CD4-positive, alpha-beta T cell treated with Interleukin-6 at 100 ng/mL for 8 hours (primary cell): Measurements from ENCODE around the gene TMTC2.

Experiments
- DNase-seq: peaks from one replicate; pipeline ENCODE4 v3.0.0-alpha.2; 2020; ENCODE audit warnings: mixed read lengths, low spot score

TMTC2 gene

DNA sequence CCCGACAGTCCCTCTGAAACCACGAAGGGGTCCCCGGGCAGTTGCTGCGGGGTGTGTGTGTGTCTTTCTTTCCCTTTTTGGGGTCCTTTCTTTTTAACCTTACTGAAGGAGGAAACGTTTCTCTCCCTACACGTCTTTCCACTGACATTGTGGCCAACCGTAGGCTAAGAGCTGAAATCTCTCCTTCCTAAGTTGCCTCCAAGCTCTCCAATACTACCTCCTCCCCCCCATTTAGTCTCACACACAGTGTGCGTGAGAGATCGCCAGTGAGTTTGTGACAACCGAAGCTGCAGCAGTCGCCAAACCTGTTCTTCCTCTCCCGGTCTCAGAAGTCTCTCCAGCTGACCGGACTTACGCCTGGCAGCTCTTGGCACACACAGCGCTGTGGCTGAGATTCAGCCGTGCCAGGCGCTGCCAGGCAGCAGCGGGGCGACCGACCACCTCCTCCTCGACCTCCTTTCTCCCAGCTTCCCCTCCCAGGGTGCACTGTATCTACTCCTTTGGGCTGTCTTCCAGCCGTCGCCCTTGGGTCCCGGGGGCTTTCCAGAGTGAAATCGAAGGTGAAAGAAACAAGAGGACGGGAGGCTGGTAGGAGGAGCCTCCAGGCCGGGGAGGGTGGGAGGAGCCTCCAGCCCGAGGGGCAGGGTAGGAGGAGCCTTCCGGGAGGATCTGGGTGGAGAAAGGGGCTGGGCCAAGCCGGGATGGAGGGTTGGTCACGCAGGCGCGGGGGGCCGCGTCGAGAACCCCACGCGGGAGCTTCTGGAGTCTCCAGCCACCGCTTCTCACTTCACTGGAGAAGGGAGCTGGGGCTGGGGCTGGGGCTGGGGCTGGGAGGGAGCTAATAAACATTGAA is at the start of gene TMTC2:
Gene TMTC2 (plus strand): TSS at position 739 of the 853 bp plus-strand sequence.
- peak; percentile 88 for DNase-seq

DNA sequence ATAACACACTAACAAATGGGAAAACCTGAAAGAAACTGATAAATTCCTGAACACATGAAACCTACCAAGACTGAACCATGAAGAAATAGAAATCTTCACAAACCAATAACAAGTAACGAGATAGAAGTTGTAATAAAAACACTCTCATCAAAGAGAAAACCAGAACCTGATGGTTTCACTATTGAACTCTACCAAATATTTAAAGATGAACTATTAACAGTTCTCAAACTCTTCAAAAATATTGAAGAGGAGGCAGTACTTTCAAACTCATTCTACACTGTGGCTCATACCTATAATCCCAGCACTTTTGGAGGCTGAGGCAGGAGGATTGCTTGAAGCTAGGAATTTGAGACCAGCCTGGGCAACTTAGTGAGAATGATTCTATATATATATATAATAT is 48.4 kb upstream of the TMTC2 start:
- DNase-seq = no peak

DNA sequence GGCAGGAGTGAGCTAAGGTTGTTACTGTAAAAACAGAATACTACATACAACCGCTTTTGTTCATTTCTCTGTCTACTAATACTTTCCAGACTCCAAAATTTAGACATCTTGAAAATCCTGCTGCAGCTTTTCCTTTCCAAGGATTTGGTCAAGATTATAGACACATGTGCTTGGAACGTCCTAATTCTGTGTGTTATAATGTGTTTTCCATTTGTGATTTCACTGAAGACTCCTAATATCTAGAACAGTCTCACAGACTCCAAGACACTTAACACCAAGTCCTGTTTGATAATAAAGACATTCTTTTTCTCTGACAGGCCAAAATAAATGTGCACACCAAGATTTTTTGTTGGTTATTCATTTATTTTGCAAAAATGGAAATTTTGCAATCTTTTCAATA is 41.8 kb upstream of the TMTC2 start:
- no peak for DNase-seq

DNA sequence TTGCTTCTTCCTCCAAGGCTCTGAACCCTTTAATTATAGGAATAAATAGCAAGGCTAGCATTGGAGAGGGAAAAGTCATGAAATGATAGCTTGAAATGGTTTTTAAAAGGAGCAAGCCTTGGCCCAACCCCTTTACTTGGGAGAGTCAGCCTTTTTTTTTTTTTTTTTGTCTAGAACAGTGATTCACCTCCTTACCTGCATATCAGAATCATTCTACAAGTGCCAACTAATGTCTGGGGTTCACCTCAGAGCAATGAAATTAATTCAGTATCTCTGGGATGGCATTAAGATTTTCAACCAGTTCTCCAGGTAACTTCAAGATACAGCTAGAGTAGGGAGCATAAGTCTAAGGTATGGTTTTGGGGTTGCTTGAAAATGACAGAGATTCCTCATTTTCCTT is 41.3 kb upstream of the TMTC2 start:
- DNase-seq = no peak

DNA sequence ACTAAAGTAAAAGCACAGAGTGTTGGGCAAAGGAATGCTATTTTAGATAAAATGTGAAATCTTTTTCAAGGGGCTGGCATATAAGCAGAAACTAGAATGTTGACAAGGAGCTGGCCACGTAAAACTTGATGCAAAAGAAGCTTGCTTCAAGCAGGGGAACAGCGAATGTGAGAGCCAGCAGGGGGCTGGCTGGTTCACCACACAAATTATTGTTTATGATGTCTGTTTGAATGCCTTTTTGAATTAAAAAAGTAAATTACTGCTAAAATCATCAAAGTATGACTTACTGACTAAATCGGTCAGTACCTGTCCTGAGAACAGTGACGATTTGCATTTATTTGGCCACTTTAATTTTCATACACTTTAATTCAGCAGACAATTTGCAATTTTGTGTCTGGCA is 38.9 kb upstream of the TMTC2 start:
- no peak for DNase-seq

DNA sequence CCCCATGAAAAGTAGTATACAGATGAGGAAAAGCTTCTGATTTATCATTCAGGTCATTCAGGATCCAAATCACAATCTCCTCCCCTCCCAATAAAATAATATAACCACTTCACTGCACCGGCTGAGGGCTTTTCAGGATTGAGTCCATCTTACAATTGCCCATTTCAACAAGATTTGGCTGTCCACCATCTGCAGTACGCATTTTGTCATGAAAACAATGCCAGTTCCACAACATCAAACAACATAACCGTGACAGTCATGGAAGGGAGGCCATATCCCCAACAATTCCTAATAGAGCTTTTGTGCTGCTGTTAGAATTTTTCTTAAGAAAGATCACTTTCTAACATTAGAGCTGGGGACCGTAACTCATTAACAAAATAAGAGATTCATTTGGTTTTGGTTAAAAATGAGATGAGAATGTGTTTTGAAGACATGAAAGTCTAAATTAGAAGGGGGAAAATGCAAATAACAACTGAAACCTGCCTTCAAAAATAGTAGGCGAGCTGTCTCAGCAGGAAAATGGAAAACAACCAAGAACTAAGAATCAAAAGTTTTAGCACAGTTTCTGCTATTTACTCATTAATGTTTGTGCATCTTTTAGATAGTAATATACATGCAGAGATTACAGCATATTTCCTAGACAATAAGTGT is 38.3 kb upstream of the TMTC2 start:
- DNase-seq = no peak

DNA sequence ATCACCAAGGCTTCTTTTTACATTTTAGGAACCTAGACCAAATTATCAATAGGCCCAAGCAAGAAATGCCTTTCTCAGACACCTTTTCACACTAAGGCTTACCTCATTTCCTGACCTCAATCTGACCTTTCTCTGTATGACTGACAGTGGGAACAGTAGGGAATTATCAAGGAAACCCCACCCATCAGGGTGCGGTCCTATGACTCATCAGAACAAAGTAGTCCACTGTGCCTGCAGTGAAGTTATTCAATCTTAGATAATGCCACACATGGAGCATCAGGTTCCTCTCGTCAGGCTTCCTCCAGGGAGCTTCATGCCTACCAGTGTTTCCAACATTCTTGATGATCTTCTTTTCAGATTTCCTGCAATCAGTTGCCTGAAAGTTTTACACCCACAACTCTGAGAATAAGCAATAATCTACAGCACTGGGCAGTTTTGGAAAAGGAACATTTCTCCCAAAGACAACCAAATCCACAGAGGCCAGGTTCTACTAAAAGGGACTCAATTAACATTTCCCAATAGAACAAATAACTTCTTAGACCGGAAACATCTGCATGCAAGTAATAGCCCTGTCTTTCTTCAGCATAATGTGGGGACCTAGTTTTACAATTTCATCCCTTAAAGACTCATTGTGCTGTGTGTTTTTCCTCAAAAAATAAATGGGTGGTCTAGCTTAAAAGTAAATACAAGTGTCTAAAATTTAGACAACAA is 35.9 kb upstream of the TMTC2 start:
- DNase-seq = no peak

DNA sequence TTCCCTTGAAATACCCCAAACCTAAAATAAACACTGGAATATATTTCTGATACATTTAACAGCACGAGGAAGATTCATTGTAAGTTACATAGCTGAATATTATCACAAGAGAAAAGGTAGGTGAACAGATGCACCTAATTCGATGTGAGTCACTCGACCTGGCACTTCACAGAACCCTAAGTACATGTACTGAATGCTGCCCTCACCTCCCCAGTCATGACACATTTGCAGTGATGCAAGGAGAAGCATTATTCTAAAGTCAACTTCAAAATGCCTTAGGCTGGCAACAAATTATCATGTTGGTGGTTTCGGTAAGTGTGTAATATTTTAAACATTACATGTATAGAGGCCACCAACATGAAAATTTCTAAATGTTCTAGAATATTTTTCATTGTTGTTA is 35.2 kb upstream of the TMTC2 start:
- DNase-seq = no peak

DNA sequence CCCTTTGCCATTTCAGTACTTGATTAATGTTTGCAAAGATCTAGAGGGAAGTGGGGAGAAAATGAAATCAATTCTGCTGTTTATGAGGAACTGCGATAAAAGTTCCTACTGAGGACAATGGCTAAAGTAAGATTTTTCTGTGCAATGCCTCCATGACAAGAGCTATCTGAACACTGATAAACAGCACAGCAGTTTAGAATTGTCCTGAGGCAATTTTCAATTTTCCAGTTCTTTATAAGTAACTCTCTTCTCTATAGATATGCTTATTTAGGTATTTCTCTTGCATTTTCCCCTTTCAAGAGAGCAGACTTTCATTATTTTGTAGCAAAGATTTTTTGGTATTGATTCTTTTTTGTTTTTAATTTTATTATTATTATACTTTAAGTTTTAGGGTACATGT is 34.6 kb upstream of the TMTC2 start:
- no peak for DNase-seq

DNA sequence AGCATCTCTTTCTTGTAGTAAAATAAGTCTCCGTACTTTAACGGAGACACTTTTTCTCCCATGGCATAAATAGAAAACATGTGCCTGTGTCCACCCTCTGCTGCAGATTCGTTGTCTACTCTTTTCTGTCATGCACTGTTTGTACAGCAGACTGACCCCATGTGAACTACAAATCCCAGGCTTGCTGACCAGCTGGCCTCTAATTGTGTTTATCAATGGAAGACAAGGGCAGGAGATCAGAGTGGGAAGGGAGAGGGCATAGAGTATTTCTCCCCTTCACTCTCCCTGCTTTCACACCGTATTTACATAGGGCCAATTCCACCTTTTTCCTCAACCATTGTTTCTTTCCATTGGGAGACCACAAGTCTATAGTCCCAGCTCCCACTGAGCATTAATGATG is 31.0 kb upstream of the TMTC2 start:
- DNase-seq = no peak

DNA sequence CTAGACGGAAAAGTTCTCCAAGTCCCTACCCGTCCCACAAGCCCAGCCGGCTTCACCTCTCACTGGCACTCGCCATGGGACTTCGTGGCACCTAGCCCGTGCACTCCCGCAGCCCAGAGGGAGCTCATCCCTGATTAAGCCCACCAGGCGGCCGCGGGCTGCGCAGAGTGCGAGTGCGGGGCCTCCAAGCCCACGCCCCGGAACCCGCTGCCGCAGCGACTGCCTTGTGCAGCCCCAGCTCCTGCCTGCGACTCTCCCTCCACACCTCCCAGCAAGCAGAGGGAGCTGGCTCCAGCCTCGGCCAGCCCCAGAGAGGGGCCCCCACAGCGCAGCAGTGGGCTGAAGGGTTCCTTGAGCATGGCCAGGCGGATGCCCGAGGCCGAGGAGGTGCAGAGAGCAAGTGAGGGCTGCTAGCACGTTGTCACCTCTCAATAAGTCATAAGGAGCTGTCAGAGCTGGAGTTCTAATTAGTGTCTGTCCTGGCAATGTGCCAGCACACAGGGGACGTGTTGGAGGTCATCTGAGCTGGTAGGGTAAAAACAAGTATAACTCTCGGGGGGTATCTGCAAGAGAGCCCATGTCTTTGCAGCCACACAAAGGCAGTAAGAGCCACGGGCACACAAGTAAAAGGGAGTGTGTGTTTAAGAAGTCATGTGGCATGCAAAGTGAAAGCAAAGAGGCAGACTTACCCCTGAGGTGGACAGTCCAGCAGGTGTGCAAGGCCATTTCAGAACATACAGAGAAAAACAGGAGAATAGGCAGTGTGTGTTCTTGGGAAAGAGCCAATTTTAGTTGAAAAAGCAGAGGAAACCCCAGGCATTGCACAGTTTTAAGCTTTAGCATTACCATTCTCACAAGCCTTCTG is 27.1 kb upstream of the TMTC2 start:
- DNase-seq = no peak

DNA sequence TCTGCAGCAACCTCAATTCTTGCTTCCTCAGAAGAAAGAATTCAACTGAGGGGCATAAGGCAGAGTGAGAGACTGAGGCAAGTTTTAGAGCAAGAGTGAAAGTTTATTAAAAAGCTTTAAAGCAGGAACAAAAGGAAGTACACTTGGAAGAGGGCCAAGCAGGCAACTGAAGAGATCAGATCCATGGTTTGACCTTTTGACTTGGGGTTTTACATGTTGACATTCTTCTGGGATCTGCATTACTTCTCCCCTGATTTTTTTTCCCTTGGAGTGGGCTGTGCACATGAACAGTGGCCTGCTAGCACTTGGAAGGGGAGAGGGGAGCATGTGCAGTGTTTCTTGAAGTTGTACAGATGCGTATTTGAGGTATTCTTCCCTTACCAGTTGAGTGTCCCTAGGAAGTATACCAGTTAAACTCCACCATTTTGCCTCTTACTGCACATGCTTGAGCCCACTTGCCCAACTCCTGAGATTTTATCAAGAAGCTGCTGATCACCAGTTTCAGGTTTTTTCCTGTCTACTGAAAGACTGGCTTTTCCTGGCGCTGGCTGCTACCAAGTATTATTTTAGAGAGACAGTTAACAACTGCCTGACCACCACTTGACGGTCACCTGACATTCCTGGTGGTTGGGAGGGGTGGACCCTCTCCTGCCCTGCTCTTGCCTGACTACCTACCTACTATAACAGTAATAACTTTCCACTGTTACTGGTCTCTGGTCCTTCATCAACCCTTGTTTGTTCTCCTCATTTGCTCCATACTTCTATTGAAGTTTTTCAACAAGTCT is 26.0 kb upstream of the TMTC2 start:
- DNase-seq = no peak

DNA sequence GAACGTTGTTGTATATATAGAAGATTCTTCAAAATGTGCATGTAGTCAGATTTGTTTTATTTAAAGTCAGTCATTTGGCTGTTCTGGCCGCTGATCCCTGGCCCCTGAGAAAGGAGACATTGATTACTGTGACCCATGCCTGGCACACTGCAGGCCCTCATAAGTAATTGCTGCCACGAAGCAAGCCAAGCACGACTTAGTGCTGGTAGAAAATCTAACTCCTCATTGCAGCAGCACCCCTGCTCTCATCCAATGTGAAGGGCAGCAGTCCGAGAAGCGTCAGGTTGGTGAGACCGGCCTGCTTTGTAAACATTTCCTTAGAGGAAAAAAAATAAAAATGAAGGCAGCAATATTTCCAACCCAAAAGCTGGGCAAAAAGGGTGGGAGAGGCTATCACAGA is 22.8 kb upstream of the TMTC2 start:
- DNase-seq = no peak

DNA sequence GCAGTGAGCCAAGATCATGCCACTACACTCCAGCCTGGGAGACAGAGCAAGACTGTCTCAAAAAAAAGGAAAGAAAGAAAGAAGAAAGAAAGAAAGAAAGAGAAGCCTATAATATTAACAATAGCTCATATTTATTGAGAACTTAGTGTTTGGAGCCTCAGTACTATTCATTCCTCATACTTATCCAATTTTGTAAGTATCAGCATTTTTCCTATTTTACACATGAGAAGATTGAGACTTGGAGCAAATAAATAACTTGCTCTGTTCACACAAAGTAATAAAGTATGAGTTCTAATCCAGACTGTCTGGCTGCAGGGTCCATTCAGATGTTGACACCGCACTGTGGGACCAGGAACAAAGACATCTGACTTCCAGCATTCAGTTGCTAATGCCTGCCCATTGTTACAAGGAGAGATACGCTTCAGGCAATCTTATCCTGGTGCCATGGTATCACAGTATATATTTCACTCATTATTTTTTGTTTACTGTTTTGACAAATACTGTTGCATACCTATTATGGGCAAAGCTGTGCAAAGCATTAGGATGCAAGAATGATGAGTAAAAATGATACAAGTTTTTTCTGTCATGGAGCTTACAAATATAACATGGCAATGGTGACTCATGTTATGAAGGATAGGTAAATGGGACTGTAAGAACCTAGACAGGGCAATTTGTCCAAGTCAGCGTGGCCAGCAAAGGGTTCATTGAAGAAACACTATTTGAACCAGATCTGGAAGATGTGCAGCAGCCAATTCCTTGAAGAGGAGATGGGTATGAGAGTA is 21.4 kb upstream of the TMTC2 start:
- DNase-seq = no peak

DNA sequence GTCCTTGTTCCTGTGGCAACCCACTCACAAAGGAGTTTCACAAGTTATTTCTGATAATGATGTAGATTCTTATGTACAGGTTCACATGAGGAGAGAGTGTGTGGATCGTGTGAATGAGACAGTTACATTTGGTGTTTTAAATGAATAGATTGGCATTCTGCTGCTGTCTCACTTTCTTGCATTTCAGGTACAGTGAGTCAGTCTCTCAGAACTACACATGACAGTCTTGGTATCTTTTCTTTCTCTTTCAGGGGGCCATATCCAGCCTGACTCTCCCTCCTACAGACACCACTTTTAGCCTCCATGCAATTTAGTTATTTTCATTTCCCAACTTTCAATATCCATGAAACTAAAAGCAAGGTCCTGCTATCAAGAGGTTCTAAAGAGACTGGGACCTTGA is 19.9 kb upstream of the TMTC2 start:
- no peak for DNase-seq

DNA sequence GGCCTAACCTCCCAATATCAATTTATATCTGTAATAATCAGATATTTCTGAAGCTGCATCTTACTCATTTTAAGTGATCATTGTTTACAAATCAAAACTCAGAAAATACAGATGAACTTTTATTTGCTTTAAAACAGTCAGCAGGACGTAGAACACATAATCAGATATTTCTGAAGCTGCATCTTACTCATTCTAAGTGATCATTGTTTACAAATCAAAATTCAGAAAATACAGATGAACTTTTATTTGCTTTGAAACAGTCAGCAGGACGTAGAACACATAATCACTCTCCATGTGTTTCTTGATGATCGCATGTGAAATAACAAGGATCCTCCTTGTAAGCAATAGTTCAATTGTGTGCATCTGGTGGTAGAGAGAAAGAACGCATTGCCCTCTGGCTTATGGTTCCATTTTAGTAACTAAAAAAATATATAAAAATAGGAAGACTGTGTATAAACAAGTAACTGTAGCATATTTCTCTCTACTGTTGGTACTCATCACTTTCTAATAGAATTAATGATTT is 15.0 kb upstream of the TMTC2 start:
- DNase-seq = no peak

DNA sequence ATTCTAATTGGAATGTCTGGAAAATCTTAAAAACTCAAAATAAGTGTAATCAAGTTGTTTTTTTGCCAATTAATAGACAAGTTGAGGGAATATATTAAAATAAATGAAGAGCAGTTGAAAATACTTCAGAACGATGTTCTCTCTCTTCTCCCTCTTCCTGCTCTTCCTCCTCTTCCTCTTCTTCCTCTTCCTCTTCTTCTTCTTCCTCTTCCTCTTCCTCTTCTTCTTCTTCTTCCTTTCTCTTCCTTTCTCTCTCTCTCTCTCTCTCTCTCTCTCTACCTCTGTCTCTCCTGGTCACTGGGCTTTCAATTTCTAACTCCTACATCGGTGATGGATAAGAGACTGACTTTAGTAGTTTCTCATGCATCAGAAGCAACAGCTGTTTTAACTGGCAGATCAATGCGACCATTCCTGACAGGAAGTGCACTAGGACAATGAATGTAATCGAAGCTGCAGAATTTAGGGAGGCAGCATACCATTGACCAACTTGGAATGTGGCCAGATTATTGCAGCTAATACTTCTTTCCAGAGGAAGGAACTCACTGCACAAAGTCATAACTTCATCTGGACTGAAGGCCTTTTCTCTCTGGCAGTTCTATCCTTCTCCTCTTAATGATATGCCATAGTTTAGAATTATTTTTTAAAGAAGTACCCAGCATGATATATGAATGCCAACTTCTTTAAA is 13.8 kb upstream of the TMTC2 start:
- no peak for DNase-seq

DNA sequence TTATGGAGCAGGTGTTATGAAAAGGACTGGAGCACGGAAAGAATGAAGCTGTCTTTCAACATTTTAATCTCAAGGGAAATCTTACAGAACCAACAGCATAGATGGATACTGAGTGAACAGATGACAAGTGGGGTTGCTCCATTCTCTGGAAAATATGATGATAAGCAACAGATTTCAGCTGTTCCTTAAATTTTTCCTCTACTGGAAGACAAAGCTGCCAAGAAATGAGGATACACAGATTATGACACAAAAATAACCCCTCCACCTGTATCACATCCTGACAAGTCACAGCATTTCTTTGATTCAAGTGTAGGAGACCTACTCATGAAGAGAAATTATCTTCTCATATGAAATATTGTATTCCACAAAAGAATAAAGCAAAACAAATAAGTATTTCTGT is 13.0 kb upstream of the TMTC2 start:
- no peak for DNase-seq

DNA sequence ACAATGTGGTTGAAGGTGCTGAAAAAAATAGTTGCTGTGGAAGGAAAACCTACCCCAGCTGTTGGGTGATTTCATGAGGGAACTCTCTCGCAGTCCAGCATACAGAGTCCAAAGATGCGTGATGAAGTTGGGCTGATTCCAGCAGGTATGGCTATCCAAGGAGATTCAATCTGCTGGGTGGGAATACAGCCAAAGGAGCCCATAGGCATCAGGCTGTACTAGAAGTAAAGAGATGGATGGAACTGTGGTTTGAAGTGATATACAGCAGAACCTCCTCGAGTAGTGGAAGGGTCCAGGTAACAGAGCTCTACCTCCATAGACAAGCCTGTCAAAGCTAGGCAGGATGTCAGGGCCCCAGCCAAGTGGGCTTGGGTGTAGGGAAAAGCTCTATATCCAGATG is 11.5 kb upstream of the TMTC2 start:
- no peak for DNase-seq

DNA sequence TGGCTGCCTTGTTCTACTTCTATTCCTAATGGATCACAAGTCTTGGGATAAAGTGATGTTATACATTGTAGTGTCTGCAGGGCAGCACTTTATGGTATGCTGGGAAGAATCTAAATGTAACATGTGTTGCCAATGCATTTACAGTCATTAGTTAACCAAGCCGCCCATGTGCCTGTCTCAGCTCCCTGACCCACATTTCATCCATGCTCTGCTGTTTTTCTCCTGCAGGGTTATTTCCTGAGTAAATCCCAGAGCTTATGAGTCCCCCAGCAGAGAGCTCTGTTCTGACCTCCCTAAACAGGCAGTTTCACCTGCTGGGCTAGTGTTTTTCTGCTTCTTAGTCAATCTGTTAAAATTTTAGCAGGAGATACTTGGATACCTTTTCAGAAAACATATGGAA is 4.4 kb upstream of the TMTC2 start:
- DNase-seq = no peak
